ENCODE results near the gene CYFIP2.

The CYFIP2 gene

DNA sequence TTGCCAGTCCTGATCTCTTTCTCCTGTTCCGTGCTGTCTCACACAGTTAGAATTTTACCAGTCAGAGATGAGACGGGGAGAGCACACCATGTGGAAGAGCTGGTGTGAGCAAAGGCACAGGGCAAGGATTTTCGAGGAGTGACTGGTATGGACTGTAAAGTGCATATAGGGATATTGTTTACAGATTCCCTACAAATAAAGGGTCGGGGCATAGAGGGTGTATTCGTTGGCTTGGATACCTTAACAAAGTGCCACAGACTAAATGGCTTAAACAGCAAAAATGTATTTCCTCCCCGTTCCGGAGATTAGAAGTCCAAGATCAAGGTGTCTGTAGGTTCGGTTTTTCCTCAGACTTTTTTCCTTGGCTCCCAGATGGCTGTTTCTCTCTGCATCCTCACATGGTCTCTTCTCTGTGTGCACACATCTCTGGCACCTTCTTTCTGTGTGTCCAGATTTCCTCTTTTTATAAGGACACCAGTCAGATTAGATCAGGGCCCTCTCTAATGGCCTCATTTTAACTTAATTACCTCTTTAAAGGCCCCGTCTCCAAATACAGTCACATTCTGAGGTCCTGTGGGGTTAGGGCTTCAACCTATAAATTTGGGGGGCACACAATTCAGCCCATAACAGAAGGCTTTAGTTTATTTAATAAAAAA, 23.4 kb downstream of the CYFIP2 start:
- no peak for DNase-seq

DNA sequence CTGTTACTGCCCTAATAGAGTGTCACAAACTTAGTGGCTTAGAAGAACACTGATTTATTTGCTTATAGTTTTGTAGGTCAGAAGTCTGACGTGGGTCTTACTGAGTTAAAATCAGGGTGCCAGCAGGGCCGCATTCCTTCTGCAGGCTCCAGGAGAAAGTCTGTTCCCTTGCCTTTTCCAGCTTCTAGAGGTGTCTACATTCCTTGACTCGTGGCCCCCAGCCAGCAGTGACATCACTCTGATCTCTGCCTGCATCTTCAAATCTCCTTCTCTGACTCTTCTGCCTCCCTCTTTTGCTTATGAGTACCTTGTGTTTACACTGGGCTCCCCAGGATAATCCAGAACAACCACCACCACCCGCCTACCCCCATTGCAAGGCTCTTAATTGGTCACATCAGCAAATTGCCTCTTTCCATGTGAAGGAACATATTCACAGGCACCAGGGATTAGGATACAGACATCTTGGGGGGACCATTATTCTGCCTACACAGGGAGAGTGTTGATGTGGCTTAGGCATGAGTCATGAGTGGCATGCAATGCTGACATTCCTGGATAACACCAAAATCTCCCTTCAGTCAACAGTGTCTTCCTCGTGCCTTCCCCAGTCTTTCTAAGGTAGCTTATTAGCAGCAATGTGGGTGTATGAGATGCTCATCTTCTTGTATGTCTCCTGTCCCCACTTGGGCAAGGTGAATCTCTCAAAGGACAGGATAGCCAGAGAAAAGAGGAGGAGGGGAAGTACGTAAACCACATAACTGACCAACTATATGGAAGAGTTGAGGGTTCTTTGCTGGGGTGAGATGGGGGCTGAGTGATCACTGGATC, 24.4 kb downstream of the CYFIP2 start:
- no peak for DNase-seq

DNA sequence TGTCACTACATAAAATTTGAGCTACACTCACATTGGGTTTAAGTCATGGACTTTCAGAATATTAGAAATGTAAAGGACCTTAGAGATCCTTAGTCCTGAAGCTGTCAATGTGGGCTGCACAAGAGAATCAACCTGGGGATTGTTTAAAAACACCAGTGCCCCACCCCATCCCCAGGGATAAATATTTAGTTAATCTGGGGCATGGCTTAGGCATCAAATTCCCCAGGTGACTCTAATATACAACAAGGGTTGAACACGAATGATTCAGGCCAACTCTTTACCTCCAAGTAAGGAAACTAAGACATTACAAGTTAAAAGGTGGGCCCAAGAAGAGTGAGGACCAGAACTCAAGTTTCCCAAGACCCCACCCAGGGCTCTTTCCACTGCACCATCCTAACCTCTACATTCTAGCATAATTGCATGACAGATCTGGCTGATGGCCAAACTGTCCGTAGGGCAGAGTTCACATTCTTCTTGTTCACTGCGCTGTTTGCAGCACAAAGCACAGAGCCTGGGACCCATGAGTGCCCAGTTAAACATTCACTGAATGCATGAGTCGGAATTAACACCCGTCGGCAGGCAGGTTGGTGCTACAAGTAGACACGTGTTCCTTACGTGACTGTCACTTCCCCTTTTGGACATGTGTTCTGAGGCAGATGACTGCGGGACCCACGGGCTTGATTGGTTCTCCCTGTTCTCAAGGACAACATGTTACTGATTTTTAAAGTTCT, 25.2 kb downstream of the CYFIP2 start:
- DNase-seq, result no peak

DNA sequence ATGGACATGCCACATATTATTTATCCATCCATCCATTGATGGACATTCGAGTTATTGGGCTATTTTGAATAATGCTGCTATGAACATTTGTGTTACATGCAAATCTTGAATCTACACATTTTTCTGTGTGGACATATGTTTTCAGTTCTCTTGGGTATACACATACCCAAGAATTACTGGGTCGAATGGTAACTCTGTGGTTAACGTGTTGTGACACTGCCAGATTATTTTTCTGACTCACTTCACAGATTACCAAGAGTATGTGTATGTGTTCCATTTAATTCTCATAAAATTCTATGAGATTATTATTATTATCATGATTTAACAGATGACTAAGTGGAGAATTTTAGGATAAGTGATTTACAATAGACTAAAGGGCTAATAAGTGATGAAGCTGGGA, 26.7 kb downstream of the CYFIP2 start:
- no peak for DNase-seq

DNA sequence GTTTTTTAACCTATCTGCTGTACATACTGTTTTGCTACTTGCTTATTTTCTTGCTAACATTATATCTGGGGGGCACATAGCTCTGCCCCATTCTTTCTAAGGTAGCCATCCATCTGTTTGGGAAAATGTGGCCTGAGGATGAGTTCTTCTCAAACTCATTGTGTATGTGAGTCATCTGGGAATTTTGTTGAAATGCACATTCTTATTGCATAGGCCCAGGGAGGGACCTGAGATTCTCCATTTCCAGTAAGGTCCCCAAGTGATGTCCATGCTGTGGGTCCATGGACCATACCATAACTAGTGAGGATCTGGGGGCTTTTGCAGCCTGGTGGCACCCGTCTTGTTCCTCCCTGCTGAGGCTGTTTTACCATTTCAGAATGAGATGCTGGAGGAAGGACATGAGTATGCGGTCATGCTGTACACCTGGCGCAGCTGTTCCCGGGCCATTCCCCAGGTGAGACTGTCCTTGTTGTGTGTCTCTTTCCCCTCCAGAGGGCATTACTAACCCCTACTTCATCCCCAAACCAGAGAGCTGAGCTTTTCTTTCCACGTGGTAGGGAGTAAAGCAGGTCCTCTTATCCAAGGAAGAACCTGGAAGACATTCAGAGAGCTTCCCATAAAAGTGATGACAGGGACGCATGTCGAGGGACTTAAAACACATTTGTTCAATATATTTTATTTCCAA, 28.6 kb downstream of the CYFIP2 start:
- peak; percentile 7 to 13 for DNase-seq

DNA sequence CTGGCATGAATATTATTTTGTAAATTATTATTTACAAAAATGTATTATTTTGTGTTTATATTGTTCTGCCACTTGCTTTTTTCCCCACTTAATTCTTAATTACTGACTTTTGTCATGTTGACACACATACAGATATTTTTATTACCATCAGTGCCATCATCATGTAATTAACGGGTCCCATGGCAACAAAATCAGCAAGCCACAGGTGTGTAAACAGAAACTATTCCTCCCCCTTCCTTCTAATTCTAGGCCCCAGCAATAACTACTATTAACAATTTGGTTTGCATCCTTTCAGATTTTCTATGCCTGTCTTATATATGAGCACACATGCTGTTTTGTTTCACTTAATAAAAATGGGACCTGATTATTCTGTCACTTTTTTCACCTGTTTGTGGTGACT, 29.3 kb downstream of the CYFIP2 start:
- peak in 1 of 2 experiments; percentile 35 for DNase-seq

DNA sequence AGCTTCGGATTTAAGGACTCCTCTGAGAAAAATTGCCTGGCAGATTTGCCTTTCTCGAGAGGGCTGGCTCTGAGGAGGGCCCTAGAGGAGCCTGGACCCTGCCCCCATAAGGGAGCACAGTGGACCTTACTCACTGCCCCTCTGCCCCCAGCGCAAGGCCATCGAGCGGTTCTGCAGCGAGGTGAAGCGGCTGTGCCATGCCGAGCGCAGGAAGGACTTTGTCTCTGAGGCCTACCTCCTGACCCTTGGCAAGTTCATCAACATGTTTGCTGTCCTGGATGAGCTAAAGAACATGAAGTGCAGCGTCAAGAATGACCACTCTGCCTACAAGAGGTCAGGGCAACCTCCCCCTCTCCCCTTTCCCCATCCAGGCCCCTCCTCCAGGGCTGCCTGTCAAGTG, 34.6 kb downstream of the CYFIP2 start:
- no peak for DNase-seq

DNA sequence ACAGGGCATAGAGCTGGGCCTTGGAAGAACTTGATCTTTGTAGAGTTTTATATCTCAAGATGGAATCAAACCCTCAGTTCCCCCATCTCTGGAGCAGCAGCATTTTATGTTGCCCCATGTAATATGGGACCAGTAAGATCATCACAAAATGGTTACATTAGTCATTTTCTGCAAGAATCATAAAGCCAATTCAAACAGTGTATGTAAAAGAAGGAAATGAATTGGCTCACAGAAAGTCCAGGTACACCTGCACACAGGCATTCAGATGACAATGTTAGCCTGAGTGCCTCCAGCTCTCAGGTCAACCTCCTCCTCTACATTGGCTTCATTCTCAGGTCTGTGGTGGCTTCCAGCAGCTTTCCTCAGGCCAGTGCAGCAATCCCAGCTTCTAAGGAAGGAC, 35.1 kb downstream of the CYFIP2 start:
- DNase-seq, result no peak

DNA sequence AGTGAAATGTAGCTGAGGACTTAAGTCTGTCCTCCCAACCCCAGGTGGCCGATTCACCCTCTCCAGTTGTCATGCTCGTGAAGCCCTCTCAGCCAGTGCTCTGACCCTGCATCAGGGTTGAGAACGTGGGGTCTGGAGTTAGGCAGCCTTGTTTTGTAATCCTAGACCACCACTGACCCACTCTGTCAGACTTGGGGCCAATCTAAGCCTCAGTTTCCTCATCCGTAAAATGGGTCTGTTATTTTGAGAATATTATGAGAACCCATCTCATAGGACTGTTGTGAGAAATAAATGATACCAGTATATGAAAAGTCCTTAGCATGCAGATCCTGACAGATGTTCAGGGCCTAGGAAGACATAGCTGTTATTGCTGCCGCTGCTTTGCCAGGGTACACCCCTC, 37.1 kb downstream of the CYFIP2 start:
- DNase-seq, result no peak

DNA sequence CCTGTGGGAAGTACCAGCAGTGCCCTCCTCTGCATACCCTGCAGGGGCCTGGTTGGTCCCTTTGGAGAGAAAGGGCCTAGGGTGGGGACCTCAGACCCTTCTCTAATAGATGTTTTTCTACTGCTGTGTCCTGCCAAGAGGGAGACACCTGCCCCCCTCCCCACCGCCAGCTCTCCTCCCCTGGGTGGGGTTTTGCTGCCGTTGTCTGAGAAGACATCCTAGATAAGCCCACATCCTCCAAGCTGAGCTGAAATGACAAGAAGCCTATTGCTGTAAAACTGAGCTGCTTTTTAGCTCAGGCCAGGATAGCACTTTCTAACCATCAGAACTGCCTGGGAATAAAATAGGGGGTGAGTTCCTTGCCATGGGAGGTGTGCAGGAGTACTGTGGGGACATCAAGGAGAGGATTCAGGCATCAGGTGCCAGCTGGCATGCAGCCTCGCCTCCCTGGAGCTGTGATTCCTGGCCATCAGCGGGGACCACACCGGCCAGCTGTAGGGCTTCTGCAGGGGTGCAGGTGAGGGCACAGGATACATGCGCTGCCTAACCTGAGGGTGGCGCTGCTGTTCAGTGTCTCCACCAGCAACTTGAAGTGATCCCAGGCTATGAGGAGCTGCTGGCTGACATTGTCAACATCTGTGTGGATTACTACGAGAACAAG, 37.9 kb downstream of the CYFIP2 start:
- DNase-seq, result no peak

DNA sequence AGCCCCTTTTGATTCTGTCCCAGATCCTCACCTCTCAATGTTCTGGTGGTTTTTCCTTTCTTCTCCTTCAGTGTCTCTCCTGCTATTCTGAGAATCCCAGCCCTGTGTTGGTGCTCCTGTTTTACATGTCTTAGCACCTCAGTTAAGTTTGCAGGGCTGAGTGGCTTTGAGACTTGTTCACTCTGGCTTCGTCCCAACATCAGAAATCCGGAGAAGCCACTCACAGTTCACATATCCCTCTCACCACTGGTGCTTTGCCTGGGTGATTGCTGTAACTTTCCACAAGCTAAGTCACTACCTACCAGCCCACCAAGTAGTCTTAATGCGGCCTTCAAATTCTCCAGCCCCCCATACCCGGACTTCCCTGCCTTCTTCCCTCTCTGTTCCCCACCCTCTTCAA, 40.2 kb downstream of the CYFIP2 start:
- DNase-seq, result no peak

DNA sequence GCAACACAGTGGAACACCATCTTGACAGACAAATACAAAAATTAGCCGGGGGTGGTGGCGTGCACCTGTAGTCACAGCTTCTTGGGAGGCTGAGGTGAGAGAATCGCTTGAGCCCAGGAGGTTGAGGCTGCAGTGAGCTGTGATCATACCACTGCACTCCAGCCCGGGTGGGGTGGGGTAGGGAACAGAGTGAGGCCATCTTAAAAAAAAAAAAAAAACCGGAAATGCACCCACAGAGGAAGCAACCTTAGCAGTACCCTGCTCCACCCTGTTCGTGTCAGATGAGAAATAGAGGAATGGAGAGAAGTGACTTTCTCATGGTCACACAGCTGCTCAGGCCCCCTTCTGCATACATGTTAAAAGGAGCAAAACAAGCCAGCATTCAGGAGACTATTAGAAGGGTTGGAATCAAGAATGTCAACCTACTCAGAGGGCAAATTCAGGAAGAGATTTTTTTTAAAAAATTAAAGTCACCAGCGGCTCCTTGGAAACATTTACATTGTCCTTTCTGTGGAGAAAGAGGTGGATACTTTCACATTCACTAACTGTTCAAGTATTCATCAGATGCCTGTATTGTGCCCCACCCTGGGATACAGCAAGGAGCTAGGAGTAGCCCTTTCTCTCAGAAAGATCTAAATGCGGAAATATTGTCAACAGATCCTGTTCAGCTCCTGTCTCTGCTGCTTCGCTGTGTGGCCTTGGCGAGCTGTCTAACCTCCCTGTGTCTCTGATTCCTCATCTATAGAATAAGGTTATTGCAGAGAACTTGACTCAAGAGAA, 41.0 kb downstream of the CYFIP2 start:
- no peak for DNase-seq

DNA sequence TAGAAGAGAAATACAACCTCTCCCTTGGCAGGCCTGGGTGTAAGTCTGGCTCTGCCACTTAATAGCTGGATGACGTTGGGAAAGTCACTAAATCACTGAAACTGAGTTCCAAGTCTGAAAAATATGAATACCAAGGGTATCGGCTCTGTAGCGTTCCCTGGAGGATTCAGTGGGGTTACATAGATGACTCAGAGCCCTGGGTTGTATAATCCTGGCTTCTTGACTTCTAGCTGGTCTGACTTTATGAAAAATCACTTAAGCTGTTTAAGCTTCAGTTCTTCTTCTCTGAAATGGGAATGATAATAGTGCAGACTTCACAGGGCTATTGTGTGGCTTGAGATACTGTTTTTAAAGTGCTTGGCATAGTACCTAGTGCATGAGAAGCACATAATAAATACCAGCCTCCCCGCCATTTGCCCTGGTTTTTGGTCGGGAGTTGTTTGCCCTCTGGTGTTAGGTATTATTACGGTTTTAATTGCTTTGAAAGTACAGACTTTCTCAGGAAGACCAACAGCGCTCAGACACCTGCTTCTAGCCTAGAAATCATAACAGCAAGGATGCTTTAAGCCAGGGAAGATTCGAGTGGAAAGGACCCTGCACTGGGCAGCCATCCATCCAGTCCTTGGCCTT, 43.0 kb downstream of the CYFIP2 start:
- DNase-seq, result no peak

DNA sequence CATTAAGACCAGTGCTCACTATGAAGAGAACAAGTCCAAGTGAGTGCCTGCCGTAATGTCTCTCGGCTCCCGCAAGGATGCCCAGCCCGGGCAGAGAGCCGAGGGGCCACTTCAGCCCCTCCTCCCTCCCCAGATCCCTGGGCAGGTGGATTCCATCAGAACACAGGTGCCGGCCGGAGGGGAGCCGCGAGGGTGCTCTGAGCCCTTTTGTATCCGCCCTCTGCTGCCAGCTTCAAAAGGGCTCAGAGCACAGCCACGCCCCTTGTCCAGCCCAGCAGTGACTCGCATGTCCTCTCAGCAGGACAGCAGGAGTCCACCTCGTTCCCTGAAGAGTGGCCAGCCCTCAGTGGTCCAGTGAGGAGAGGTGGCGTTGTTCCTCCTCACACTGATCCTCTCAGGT, 43.9 kb downstream of the CYFIP2 start:
- DNase-seq, result no peak

DNA sequence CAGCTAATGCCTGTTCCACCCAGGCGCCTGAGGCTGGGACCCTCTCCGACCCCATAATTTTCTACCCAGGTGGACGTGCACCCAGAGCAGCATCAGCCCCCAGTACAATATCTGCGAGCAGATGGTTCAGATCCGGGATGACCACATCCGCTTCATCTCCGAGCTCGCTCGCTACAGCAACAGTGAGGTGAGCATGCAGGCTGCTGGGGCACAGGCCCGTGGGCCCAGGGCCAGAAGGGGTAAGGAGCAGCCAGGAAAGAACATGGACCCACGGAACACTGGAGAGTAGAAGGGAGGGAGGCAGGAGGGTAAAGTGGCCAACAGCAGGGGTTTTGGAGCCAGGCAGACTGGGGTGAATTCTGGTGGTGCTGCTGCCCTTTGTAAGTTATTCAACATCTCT, 45.7 kb downstream of the CYFIP2 start:
- no peak for DNase-seq

DNA sequence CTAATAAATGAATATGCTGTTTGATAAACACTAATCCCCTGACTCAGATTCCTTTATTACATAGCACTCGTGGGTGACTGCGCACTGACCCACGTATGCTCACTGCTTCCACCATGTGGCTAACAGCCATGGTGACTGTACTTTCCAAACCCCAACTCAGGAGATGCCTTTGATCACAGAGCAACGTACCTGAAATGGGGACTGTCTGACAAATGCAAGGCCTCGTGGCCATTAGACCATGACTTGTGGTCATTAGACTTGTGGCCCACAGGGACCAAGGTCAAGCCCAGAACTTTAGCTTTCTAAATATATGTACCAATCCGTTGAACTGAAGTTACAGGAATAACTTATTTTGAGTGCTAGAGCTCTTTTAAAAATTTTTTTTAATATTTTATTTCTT, 46.6 kb downstream of the CYFIP2 start:
- DNase-seq, result peak; percentile 3 to 13

DNA sequence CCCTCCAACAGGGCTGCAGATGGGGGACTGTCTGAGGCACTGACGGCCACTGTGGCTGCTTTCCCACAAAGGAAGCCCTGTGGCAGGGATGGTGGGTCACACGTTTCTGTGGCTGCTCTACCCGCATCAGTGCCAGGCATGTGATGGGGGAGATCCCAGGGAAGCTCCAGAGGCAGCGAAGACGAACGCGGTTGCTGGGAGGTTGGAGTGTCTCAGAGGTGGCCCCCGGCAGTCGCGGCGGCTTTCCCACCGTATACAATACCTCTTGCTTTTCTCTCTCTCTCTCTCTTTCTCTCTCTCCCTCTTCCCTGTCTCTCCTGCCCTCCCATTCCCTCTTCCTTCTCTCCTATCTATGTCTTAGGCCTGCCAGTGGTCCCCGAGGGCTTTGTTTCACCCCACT, 56.7 kb downstream of the CYFIP2 start:
- no peak for DNase-seq

DNA sequence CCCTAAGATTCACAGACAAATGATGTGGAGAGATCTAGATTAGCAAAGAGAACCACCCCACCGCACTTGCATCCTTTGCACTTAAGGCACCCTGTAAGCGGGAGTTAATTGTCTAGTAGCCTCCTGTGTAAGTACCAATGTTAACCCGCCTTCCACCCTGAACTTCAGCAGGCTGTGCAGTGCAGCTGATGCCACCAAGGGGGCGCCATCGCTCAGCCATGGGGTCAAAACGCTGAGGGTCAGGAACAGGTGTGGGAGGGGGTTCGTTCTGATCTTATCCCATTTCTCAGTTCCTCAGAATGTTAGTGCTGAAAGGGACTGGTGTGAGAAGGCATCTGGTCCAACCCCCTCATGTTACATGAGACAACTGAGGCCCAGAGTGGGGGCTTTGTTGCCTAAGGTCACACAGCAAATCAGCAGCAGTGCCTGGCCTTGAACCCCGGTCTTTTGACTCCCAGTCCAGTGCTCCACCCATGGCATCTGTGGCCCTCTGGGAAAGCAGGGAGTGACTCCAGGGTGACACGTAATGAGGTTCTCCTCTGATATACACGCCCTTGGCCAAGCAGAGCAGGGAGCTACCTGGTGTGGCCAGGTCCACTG, 57.3 kb downstream of the CYFIP2 start:
- DNase-seq, result no peak

DNA sequence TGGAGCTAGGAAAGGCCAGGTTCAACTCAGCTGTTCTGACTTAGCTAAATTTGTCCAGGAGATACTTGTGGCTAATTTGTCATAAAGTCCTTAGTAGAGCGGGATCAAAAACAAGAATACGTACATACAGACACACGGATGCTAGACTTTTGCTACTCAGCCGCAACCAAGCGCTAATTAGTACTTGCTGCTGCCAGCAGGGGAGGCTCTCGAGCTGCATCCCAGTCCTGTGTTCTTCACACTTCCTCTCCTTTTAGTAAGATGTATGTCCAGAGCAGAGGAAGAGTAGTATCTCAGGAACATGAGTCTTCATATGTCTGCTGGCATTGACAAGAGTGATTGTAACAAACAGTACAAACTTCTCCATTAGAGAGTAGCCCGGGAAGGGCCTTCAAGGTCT, 58.3 kb downstream of the CYFIP2 start:
- DNase-seq, result no peak

DNA sequence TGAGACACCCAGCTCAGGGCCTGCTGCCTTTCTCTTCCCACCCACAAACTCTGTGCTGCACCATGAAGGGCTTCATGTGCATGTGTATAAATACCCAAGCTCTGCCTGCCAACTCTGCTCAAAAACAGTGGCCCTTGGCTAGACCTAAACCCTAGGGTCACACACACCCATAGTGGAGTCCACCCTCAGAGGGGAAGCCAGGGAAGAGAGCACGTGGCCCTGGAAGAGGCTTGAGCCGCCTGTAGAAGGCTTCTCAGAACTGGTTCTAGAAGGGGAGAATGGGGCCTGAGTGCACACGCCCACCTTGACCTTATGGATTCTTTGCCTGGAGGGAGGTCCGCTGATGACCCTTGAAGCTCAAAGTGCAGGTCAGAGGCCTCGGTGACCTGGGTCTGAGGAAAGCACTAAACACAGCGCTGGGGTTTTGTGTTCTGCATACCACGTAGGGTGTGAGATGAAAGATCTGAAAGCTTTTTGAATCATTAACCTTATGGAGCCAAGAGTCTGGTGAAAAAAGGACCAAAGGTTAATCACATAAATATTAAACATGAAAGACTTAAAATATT, 60.6 kb downstream of the CYFIP2 start:
- no peak for DNase-seq

DNA sequence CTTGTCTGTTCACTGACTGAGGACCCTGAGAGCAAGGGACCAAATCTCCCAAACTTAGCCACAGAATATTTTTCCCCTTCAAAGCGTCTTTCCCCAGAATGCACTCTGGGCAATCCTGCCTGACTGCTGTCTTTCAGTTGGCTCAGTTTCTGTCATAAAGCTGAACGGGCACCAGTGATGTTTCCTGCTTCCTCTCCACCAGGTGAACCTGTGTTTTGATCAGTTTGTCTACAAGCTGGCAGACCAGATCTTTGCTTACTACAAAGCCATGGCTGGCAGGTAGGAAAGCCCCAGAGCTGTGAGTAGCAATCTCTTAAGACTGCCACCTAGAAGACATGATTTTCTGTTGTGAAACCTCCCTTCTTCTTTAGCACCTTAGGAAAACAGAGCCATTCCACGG, 61.8 kb downstream of the CYFIP2 start:
- no peak for DNase-seq

All from NCI-H1930 (cell line).